ENCODE measurements around the gene FNDC5.

FNDC5 gene

GRCh38 chr1:32883338-32884031 lies 12.8 kb upstream of the FNDC5 start:
- H3K4me1 ChIP-seq (ENCODE audit: low read depth, poor library complexity, severe bottlenecking), result no peaks in the 10 kb centered on the region
- peaks cover 13% of the 10 kb centered on the region; the same call in 1 of the 2 replicates for H3K27me3 ChIP-seq (ENCODE audit: insufficient read depth, low read depth)
- no peaks in the 10 kb centered on the region for H4K20me1 ChIP-seq (ENCODE audit: insufficient read depth)
- H3K4me2 ChIP-seq, result no peak overlapping the region
- no peaks in the 10 kb centered on the region for H3K36me3 ChIP-seq (ENCODE audit: insufficient read depth)
- TF ChIP-seq, protein P1, sequence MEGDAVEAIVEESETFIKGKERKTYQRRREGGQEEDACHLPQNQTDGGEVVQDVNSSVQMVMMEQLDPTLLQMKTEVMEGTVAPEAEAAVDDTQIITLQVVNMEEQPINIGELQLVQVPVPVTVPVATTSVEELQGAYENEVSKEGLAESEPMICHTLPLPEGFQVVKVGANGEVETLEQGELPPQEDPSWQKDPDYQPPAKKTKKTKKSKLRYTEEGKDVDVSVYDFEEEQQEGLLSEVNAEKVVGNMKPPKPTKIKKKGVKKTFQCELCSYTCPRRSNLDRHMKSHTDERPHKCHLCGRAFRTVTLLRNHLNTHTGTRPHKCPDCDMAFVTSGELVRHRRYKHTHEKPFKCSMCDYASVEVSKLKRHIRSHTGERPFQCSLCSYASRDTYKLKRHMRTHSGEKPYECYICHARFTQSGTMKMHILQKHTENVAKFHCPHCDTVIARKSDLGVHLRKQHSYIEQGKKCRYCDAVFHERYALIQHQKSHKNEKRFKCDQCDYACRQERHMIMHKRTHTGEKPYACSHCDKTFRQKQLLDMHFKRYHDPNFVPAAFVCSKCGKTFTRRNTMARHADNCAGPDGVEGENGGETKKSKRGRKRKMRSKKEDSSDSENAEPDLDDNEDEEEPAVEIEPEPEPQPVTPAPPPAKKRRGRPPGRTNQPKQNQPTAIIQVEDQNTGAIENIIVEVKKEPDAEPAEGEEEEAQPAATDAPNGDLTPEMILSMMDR (conservative IDR thresholded peaks at IDR 0.05; ENCODE audit: low read depth, low read length), result no peak
- H3K27ac ChIP-seq, result no peak overlapping the region
- H3K79me2 ChIP-seq (ENCODE audit: insufficient read depth, low read depth), result no peaks in the 10 kb centered on the region
- no peak overlapping the region for H2AFZ ChIP-seq (ENCODE audit: low read depth)
- H3K9ac ChIP-seq, result no peak overlapping the region
- no peak overlapping the region for H3K4me3 ChIP-seq (IDR thresholded peaks at IDR 0.05; ENCODE audit: insufficient read depth, low read depth, low read length)

- Histone ChIP-seq H3K4me1 (ENCODE audit: low read depth, poor library complexity, severe bottlenecking) (no peaks in the 10 kb centered on the region), H3K4me2 (no peak overlapping the region), H3K27ac (no peak overlapping the region), H3K9ac (no peak overlapping the region), H3K27me3 (ENCODE audit: insufficient read depth, low read depth) (peaks cover 10% of the 10 kb centered on the region; the same call in 1 of the 2 replicates), H3K79me2 (ENCODE audit: insufficient read depth, low read depth) (no peaks in the 10 kb centered on the region), H4K20me1 (ENCODE audit: insufficient read depth) (no peaks in the 10 kb centered on the region), H3K36me3 (ENCODE audit: insufficient read depth) (no peaks in the 10 kb centered on the region), H3K4me3 (IDR thresholded peaks at IDR 0.05; ENCODE audit: insufficient read depth, low read depth, low read length) (no peak overlapping the region), H2AFZ (ENCODE audit: low read depth) (no peak overlapping the region)
- TF ChIP-seq, protein P1 (conservative IDR thresholded peaks at IDR 0.05; ENCODE audit: low read depth, low read length), result no peak
Observed at GRCh38 chr1:32881871-32882850, 11.4 kb upstream of the FNDC5 start.

GRCh38 chr1:32881291-32881690 lies 10.6 kb upstream of the FNDC5 start:
- H3K4me2 ChIP-seq, result no peak overlapping the region
- TF ChIP-seq, protein P1 (conservative IDR thresholded peaks at IDR 0.05; ENCODE audit: low read depth, low read length), result no peak
- no peak overlapping the region for H2AFZ ChIP-seq (ENCODE audit: low read depth)
- H3K9ac ChIP-seq, result no peak overlapping the region
- H3K36me3 ChIP-seq (ENCODE audit: insufficient read depth), result no peaks in the 10 kb centered on the region
- H3K27me3 ChIP-seq (ENCODE audit: insufficient read depth, low read depth), result peaks cover 10% of the 10 kb centered on the region; the same call in 1 of the 2 replicates
- no peaks in the 10 kb centered on the region for H3K79me2 ChIP-seq (ENCODE audit: insufficient read depth, low read depth)
- no peak overlapping the region for H3K27ac ChIP-seq
- no peaks in the 10 kb centered on the region for H4K20me1 ChIP-seq (ENCODE audit: insufficient read depth)
- no peaks in the 10 kb centered on the region for H3K4me1 ChIP-seq (ENCODE audit: low read depth, poor library complexity, severe bottlenecking)
- no peak overlapping the region for H3K4me3 ChIP-seq (IDR thresholded peaks at IDR 0.05; ENCODE audit: insufficient read depth, low read depth, low read length)

GRCh38 chr1:32878637-32879041 lies 7.9 kb upstream of the FNDC5 start:
- H3K4me2 ChIP-seq, result no peak overlapping the region
- 0 out of 2 replicates have a peak, but pooled peaks cover 2% of the 10 kb centered on the region for H3K27me3 ChIP-seq (ENCODE audit: insufficient read depth, low read depth)
- H3K4me1 ChIP-seq (ENCODE audit: low read depth, poor library complexity, severe bottlenecking), result no peaks in the 10 kb centered on the region
- H3K27ac ChIP-seq, result no peak overlapping the region
- TF ChIP-seq, protein P1 (conservative IDR thresholded peaks at IDR 0.05; ENCODE audit: low read depth, low read length), result no peak
- no peaks in the 10 kb centered on the region for H3K36me3 ChIP-seq (ENCODE audit: insufficient read depth)
- no peak overlapping the region for H2AFZ ChIP-seq (ENCODE audit: low read depth)
- no peak overlapping the region for H3K9ac ChIP-seq
- H3K79me2 ChIP-seq (ENCODE audit: insufficient read depth, low read depth), result no peaks in the 10 kb centered on the region
- no peak overlapping the region for H3K4me3 ChIP-seq (IDR thresholded peaks at IDR 0.05; ENCODE audit: insufficient read depth, low read depth, low read length)
- no peaks in the 10 kb centered on the region for H4K20me1 ChIP-seq (ENCODE audit: insufficient read depth)

Measured in KMS-11 (cell line).